Neuronal stem cell (in vitro differentiated cells): ENCODE measurements around the gene CNN3. TPM values are rescaled to one million over a fixed set of nuclear protein-coding genes. Genes with fewer than 3 reads are reported as not detected.

ENCODE experiments used
- DNase-seq: peaks from one replicate; pipeline ENCODE4 v3.0.0-alpha.2; 2013; ENCODE audit warnings: low spot score
- H2AFZ ChIP-seq: one replicate; pipeline ENCODE4 v1.6.1; 2013; ENCODE audit warnings: mild to moderate bottlenecking, low read length, inconsistent platforms
- H2AK5ac ChIP-seq: 2 replicates; pipeline ENCODE4 v1.6.1; 2013; ENCODE audit warnings: low read depth, mild to moderate bottlenecking, inconsistent platforms, low read length, moderate library complexity, mixed read lengths
- H2BK120ac ChIP-seq: 2 replicates; pipeline ENCODE4 v1.6.1; 2013; ENCODE audit warnings: low read depth, mild to moderate bottlenecking, inconsistent platforms, low read length, moderate library complexity, mixed read lengths
- H2BK12ac ChIP-seq: one replicate; pipeline ENCODE4 v1.6.1; 2013; ENCODE audit warnings: low read length, inconsistent platforms
- H2BK15ac ChIP-seq: 2 replicates; pipeline ENCODE4 v1.6.1; 2013; ENCODE audit warnings: mild to moderate bottlenecking, low read length, inconsistent platforms, mixed read lengths
- H2BK5ac ChIP-seq: one replicate; pipeline ENCODE4 v1.6.1; 2013; ENCODE audit warnings: inconsistent platforms, mild to moderate bottlenecking, low read length, moderate library complexity
- H3K14ac ChIP-seq: one replicate; pipeline ENCODE4 v1.6.1; 2013; ENCODE audit warnings: low read length, inconsistent platforms
- H3K18ac ChIP-seq: 2 replicates; pipeline ENCODE4 v1.6.1; 2013; ENCODE audit warnings: low read length, inconsistent platforms
- H3K23ac ChIP-seq: 2 replicates; pipeline ENCODE4 v1.6.1; 2013; ENCODE audit warnings: low read depth, mild to moderate bottlenecking, mixed read lengths, low read length, inconsistent platforms; ENCODE audit not compliant: poor library complexity
- H3K27ac ChIP-seq: replicated peaks from 3 replicates; pipeline ENCODE4 v1.5.1; 2013; ENCODE audit warnings: low read length, inconsistent platforms
- H3K27me3 ChIP-seq, 3 experiments: 2 replicates each; pipeline ENCODE4 v1.6.1; 2013; ENCODE audit warnings: low read length in 3 of 3, mild to moderate bottlenecking in 2 of 3, inconsistent platforms in 1 of 3, low read depth in 1 of 3, mixed read lengths in 1 of 3, moderate library complexity in 1 of 3; ENCODE audit not compliant: control insufficient read depth in 3 of 3, insufficient read depth in 3 of 3
- H3K36me3 ChIP-seq, 2 donors: replicated peaks in 1 of 2; 2 replicates each; pipeline ENCODE4 v1.6.1; 2013; ENCODE audit warnings: low read length in 2 of 2; ENCODE audit not compliant: control insufficient read depth in 2 of 2, insufficient read depth in 2 of 2
- H3K4ac ChIP-seq: 2 replicates; pipeline ENCODE4 v1.6.1; 2013; ENCODE audit warnings: inconsistent platforms, mild to moderate bottlenecking, low read length, moderate library complexity
- H3K4me1 ChIP-seq, 2 donors: 1 replicate in 1 of 2; 2 replicates in 1 of 2; pipeline ENCODE4 v1.6.1; 2013; ENCODE audit warnings: low read length in 2 of 2, low read depth in 1 of 2; ENCODE audit not compliant: control insufficient read depth in 2 of 2, insufficient read depth in 1 of 2
- H3K4me2 ChIP-seq: one replicate; pipeline ENCODE4 v1.6.1; 2013; ENCODE audit warnings: mild to moderate bottlenecking, low read length, inconsistent platforms; ENCODE audit not compliant: insufficient read depth, poor library complexity, severe bottlenecking
- H3K4me3 ChIP-seq, 2 donors: 2 replicates each; pipeline ENCODE4 v1.5.1; 2013; ENCODE audit warnings: low read length in 2 of 2, mild to moderate bottlenecking in 2 of 2, inconsistent platforms in 1 of 2, moderate library complexity in 1 of 2
- H3K79me1 ChIP-seq: one replicate; pipeline ENCODE4 v1.6.1; 2013; ENCODE audit warnings: low read depth, mild to moderate bottlenecking, inconsistent platforms, low read length, moderate library complexity
- H3K9ac ChIP-seq: one replicate; pipeline ENCODE4 v1.6.1; 2013; ENCODE audit warnings: mild to moderate bottlenecking, low read depth, low read length, inconsistent platforms; ENCODE audit not compliant: poor library complexity
- H3K9me3 ChIP-seq, 2 donors: replicated peaks in 1 of 2; 2 replicates each; pipeline versions ENCODE3 to v1.6.1; 2013; ENCODE audit warnings: low read length in 2 of 2, mild to moderate bottlenecking in 2 of 2, inconsistent platforms in 1 of 2, low read depth in 1 of 2, mixed read lengths in 1 of 2, moderate library complexity in 1 of 2; ENCODE audit not compliant: control insufficient read depth in 2 of 2, insufficient read depth in 1 of 2
- H4K8ac ChIP-seq: one replicate; pipeline ENCODE4 v1.6.1; 2013; ENCODE audit warnings: low read depth, mild to moderate bottlenecking, inconsistent platforms, low read length, moderate library complexity
- H4K91ac ChIP-seq: one replicate; pipeline ENCODE4 v1.6.1; 2013; ENCODE audit warnings: low read length, low read depth, mild to moderate bottlenecking, inconsistent platforms; ENCODE audit not compliant: poor library complexity
- WGBS, 2 donors: extraction: QIAGEN DNeasy Blood & Tissue Kit; methylation state at CpG; one replicate each; pipeline ENCODE4 v1.1.7; 2013; ENCODE audit warnings: missing lambda C conversion rate in 2 of 2, mixed read lengths in 1 of 2; ENCODE audit not compliant: insufficient read length in 2 of 2, insufficient replicate concordance in 1 of 2; ENCODE audit errors: extremely low coverage in 2 of 2; 5-methylcytosine and 5-hydroxymethylcytosine counted together
- polyA plus RNA-seq, 2 experiments: library from polyadenylated mRNA; stranded (reverse); fragments of 200-250 nt; gene quantifications; one replicate each; pipeline ENCODE4 v1.2.3, GENCODE V29; 2013

Gene CNN3
- 462 TPM for polyA plus RNA-seq (2013, experiment 1 of 2)
- 462 TPM for polyA plus RNA-seq (2013, experiment 2 of 2)

GRCh38 chr1:94926915-94927404 lies at the start of gene CNN3:
Gene CNN3, minus strand, starts transcription at chr1:94927110. Its CDS starts 216 bp downstream, at chr1:94926894.
- WGBS, 2 donors, result no CpG with 5 or more reads among the region's 57 CpGs
- Histone ChIP-seq H2BK120ac (peak within 1 kb of the TSS; percentile 100), H3K27me3 (no peaks in the 10 kb centered on the region)

GRCh38 chr1:94974824-94975223 lies 47.9 kb upstream of the CNN3 start:
- Histone ChIP-seq H3K27ac (no peak overlapping the region), H3K23ac (no peak overlapping the region), H2AFZ (no peak overlapping the region), H3K4me3 (no peak overlapping the region), H3K4me2 (no peak overlapping the region), H2BK15ac (no peak overlapping the region), H3K79me1 (no peaks in the 10 kb centered on the region), H3K4me1 (peaks cover 2 to 4% of the 10 kb centered on the region in 2 donors), H2BK120ac (no peak overlapping the region), H3K14ac (no peak overlapping the region), H3K9ac (no peak overlapping the region), H2AK5ac (no peak overlapping the region), H3K36me3 (no peaks in the 10 kb centered on the region), H3K27me3 (no peaks in the 10 kb centered on the region), H3K9me3 (peaks cover 0 to 4% of the 10 kb centered on the region in 2 donors), H4K8ac (no peak overlapping the region), H2BK12ac (no peak overlapping the region), H2BK5ac (no peak overlapping the region), H3K18ac (no peak overlapping the region), H3K4ac (no peak overlapping the region), H4K91ac (no peak overlapping the region)
- WGBS, 2 donors, result no CpG with 5 or more reads among the region's 1 CpG
- DNase-seq, result no peak

More at GRCh38 chr1:94926915-94927404, at the start of gene CNN3:
- Histone ChIP-seq H3K79me1 (peaks cover 4% of the 10 kb centered on the region), H3K4ac (peak within 1 kb of the TSS; percentile 87), H3K14ac (peak within 1 kb of the TSS; percentile 98), H3K18ac (peak within 1 kb of the TSS; percentile 100), H2AK5ac (peak within 1 kb of the TSS; percentile 99), H2BK5ac (peak within 1 kb of the TSS; percentile 100), H2BK12ac (peak within 1 kb of the TSS; percentile 35), H3K9ac (peak within 1 kb of the TSS; percentile 96), H4K91ac (peak within 1 kb of the TSS; percentile 90), H2BK15ac (peak within 1 kb of the TSS; percentile 99), H3K4me3 (peak within 1 kb of the TSS; percentile 76 to 98), H4K8ac (no peak within 1 kb of the TSS), H3K4me1 (peaks cover 25 to 28% of the 10 kb centered on the region in 2 donors), H3K9me3 (peaks cover 0 to 8% of the 10 kb centered on the region in 2 donors), H3K4me2 (peak within 1 kb of the TSS; percentile 91), H3K23ac (peak within 1 kb of the TSS; percentile 96), H3K27ac (peak within 1 kb of the TSS; percentile 99), H3K36me3 (peaks cover 3 to 37% of the 10 kb centered on the region in 2 donors), H2AFZ (peak within 1 kb of the TSS; percentile 80)
- peak; percentile 94 for DNase-seq

- no peak overlapping the region for H3K14ac ChIP-seq
- H3K4me2 ChIP-seq, result no peak overlapping the region
- WGBS, 2 donors, result no CpG with 5 or more reads among the region's 1 CpG
- H3K9ac ChIP-seq, result no peak overlapping the region
- no peak overlapping the region for H3K23ac ChIP-seq
- no peaks in the 10 kb centered on the region for H3K36me3 ChIP-seq
- H3K79me1 ChIP-seq, result no peaks in the 10 kb centered on the region
- no peak overlapping the region for H3K4me3 ChIP-seq
- no peak overlapping the region for H3K4ac ChIP-seq
- no peak overlapping the region for H3K18ac ChIP-seq
- no peak overlapping the region for H2BK120ac ChIP-seq
- no peak overlapping the region for H2BK12ac ChIP-seq
- H4K91ac ChIP-seq, result no peak overlapping the region
- H3K27me3 ChIP-seq, result no peaks in the 10 kb centered on the region
- H3K4me1 ChIP-seq, result peaks cover 0 to 4% of the 10 kb centered on the region in 2 donors
- peaks cover 0 to 4% of the 10 kb centered on the region in 2 donors for H3K9me3 ChIP-seq
- no peak overlapping the region for H4K8ac ChIP-seq
- H2BK15ac ChIP-seq, result no peak overlapping the region
- H2BK5ac ChIP-seq, result no peak overlapping the region
- H2AK5ac ChIP-seq, result no peak overlapping the region
- no peak overlapping the region for H3K27ac ChIP-seq
- DNase-seq, result no peak
- H2AFZ ChIP-seq, result no peak overlapping the region
Observed at GRCh38 chr1:94974241-94974640, 47.3 kb upstream of the CNN3 start.

- Histone ChIP-seq H2BK15ac (no peak overlapping the region), H3K4me3 (no peak overlapping the region), H3K4me2 (no peak overlapping the region), H3K36me3 (no peaks in the 10 kb centered on the region), H4K91ac (no peak overlapping the region), H2BK120ac (no peak overlapping the region), H3K27me3 (no peaks in the 10 kb centered on the region), H2BK12ac (no peak overlapping the region), H3K9ac (no peak overlapping the region), H3K18ac (no peak overlapping the region), H3K14ac (no peak overlapping the region), H2BK5ac (no peak overlapping the region), H3K23ac (no peak overlapping the region), H3K79me1 (no peaks in the 10 kb centered on the region), H3K9me3 (peaks cover 0 to 4% of the 10 kb centered on the region in 2 donors), H3K4me1 (peaks cover 0 to 4% of the 10 kb centered on the region in 2 donors), H2AK5ac (no peak overlapping the region), H2AFZ (no peak overlapping the region), H4K8ac (no peak overlapping the region), H3K27ac (no peak overlapping the region), H3K4ac (no peak overlapping the region)
- DNase-seq, result no peak
- no CpG with 5 or more reads among the region's 8 CpGs for WGBS, 2 donors
Observed at GRCh38 chr1:94973309-94973922, 46.5 kb upstream of the CNN3 start.
